ENCODE results near the gene RRP12.

- no peak for TF ChIP-seq POLR2A (IDR thresholded peaks at IDR 0.05)
- TF ChIP-seq, protein P1, sequence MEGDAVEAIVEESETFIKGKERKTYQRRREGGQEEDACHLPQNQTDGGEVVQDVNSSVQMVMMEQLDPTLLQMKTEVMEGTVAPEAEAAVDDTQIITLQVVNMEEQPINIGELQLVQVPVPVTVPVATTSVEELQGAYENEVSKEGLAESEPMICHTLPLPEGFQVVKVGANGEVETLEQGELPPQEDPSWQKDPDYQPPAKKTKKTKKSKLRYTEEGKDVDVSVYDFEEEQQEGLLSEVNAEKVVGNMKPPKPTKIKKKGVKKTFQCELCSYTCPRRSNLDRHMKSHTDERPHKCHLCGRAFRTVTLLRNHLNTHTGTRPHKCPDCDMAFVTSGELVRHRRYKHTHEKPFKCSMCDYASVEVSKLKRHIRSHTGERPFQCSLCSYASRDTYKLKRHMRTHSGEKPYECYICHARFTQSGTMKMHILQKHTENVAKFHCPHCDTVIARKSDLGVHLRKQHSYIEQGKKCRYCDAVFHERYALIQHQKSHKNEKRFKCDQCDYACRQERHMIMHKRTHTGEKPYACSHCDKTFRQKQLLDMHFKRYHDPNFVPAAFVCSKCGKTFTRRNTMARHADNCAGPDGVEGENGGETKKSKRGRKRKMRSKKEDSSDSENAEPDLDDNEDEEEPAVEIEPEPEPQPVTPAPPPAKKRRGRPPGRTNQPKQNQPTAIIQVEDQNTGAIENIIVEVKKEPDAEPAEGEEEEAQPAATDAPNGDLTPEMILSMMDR (IDR thresholded peaks at IDR 0.05) = no peak
These were observed 65.1 kb downstream of the RRP12 start for GRCh38 chr10:97336006-97336405.
